A549 (cell line): ENCODE measurements around the gene FBXO2.

Experiments
- EP300 ChIP-seq, 2 experiments: fragments of >200 bp; sonication (Bioruptor Twin); formaldehyde crosslinking; IDR thresholded peaks; 2 replicates in 1 of 2; 3 replicates in 1 of 2; pipeline ENCODE4 v1.6.1; 2016 to 2017
- POLR2A ChIP-seq: IDR thresholded peaks from 2 replicates; pipeline ENCODE4 v1.6.1; 2012; ENCODE audit warnings: mild to moderate bottlenecking, low read length
- RAD21 ChIP-seq, 2 experiments: fragments of >200 bp in 1 of 2; sonication (Bioruptor Twin) in 1 of 2; formaldehyde crosslinking in 1 of 2; IDR thresholded peaks in 1 of 2; conservative IDR thresholded peaks in 1 of 2; 2 replicates in 1 of 2; 3 replicates in 1 of 2; pipeline ENCODE4 v1.6.1; 2012 to 2018; ENCODE audit warnings: inconsistent platforms in 1 of 2
- TF ChIP-seq, protein P1 (sequence below): fragments of >200 bp; sonication (Bioruptor Twin); formaldehyde crosslinking; IDR thresholded peaks from 3 replicates; pipeline ENCODE4 v1.5.1; 2016
- TF ChIP-seq, protein P2 (sequence below): fragments of 200-600 bp; sonication (generic); IDR thresholded peaks from 2 replicates; pipeline ENCODE4 v1.6.1; 2016; ENCODE audit warnings: antibody characterized with exemption, mild to moderate bottlenecking, moderate library complexity

DNA sequence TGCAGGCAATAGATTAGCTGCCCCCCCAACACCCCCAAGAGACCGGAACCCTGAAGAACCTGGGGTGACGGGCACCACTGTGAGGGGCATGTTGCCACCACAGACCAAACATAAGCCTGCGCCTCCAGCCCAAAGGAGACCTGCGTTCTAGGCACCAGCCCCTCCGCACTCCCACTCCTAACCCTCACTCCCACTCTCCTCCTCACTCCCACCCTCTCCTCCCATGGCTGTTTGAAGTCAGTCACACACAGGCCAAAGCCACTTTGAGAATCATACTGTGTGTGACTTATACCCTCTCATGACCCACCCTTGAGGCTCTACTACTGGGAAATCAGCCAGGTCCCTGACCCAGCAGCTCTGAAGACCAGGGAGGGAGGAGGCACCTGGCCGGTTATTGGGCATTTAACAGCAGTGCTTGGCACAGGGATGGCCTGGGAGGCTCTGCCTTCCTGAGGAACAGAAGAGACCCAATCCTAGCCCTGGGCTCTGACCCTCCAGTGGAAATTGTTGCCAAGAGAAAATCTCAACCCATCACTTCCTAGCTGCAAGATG, 43.5 kb downstream of the FBXO2 start:
- TF ChIP-seq, protein P1, sequence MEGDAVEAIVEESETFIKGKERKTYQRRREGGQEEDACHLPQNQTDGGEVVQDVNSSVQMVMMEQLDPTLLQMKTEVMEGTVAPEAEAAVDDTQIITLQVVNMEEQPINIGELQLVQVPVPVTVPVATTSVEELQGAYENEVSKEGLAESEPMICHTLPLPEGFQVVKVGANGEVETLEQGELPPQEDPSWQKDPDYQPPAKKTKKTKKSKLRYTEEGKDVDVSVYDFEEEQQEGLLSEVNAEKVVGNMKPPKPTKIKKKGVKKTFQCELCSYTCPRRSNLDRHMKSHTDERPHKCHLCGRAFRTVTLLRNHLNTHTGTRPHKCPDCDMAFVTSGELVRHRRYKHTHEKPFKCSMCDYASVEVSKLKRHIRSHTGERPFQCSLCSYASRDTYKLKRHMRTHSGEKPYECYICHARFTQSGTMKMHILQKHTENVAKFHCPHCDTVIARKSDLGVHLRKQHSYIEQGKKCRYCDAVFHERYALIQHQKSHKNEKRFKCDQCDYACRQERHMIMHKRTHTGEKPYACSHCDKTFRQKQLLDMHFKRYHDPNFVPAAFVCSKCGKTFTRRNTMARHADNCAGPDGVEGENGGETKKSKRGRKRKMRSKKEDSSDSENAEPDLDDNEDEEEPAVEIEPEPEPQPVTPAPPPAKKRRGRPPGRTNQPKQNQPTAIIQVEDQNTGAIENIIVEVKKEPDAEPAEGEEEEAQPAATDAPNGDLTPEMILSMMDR = no peak
- TF ChIP-seq POLR2A (no peak), RAD21 (conservative IDR thresholded peaks at IDR 0.05 in 1 of 2, IDR thresholded peaks at IDR 0.05 in 1 of 2) (no peak), EP300 (IDR thresholded peaks at IDR 0.05) (no peak)
- TF ChIP-seq, protein P2, sequence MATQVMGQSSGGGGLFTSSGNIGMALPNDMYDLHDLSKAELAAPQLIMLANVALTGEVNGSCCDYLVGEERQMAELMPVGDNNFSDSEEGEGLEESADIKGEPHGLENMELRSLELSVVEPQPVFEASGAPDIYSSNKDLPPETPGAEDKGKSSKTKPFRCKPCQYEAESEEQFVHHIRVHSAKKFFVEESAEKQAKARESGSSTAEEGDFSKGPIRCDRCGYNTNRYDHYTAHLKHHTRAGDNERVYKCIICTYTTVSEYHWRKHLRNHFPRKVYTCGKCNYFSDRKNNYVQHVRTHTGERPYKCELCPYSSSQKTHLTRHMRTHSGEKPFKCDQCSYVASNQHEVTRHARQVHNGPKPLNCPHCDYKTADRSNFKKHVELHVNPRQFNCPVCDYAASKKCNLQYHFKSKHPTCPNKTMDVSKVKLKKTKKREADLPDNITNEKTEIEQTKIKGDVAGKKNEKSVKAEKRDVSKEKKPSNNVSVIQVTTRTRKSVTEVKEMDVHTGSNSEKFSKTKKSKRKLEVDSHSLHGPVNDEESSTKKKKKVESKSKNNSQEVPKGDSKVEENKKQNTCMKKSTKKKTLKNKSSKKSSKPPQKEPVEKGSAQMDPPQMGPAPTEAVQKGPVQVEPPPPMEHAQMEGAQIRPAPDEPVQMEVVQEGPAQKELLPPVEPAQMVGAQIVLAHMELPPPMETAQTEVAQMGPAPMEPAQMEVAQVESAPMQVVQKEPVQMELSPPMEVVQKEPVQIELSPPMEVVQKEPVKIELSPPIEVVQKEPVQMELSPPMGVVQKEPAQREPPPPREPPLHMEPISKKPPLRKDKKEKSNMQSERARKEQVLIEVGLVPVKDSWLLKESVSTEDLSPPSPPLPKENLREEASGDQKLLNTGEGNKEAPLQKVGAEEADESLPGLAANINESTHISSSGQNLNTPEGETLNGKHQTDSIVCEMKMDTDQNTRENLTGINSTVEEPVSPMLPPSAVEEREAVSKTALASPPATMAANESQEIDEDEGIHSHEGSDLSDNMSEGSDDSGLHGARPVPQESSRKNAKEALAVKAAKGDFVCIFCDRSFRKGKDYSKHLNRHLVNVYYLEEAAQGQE = no peak
